ENCODE results near the gene NHEJ1. TPM values are rescaled to one million over a fixed set of nuclear protein-coding genes. Genes with fewer than 3 reads are reported as not detected.

Gene NHEJ1
- total RNA-seq, 4 donors from 2014 or later, result 13.2 to 20.9 (median 18.4) TPM

GRCh38 chr2:219126555-219126954 lies 34.1 kb downstream of the NHEJ1 start:
- 41 to 60% methylated on average over 3 of the region's 3 CpGs for WGBS, 2 donors
- no peak overlapping the region for H3K4me3 ChIP-seq (ENCODE audit: low read depth, poor library complexity, severe bottlenecking)
- no peak for DNase-seq (ENCODE audit: low spot score in 2 of 2)
- intact Hi-C loops (cut with DNase I; ENCODE audit: low total_unique reads), result no loop called here
- TF ChIP-seq POLR2A (IDR thresholded peaks at IDR 0.05), result no peak
- TF ChIP-seq CTCF (IDR thresholded peaks at IDR 0.05), result no peak

GRCh38 chr2:219125886-219126270 lies 34.7 kb downstream of the NHEJ1 start:
- intact Hi-C loops (cut with DNase I; ENCODE audit: low total_unique reads), result no loop called here
- no peak overlapping the region for H3K4me3 ChIP-seq (ENCODE audit: low read depth, poor library complexity, severe bottlenecking)
- TF ChIP-seq POLR2A (IDR thresholded peaks at IDR 0.05) (no peak), CTCF (IDR thresholded peaks at IDR 0.05) (no peak)
- no peak for DNase-seq (ENCODE audit: low spot score in 2 of 2)
- 84 to 87% methylated on average over 1 of the region's 1 CpG for WGBS, 2 donors

- no peak for TF ChIP-seq POLR2A (IDR thresholded peaks at IDR 0.05)
- no peak for TF ChIP-seq CTCF (IDR thresholded peaks at IDR 0.05)
- 83 to 89% methylated on average over 10 of the region's 10 CpGs for WGBS, 2 donors
- no peak for DNase-seq (ENCODE audit: low spot score in 2 of 2)
- H3K4me3 ChIP-seq (ENCODE audit: low read depth, poor library complexity, severe bottlenecking), result no peak overlapping the region
- intact Hi-C loops (cut with DNase I; ENCODE audit: low total_unique reads), result no loop called here
Measured at GRCh38 chr2:219125225-219125885, 35.3 kb downstream of the NHEJ1 start.

GRCh38 chr2:219124381-219125110 lies 36.1 kb downstream of the NHEJ1 start:
- TF ChIP-seq CTCF (IDR thresholded peaks at IDR 0.05), result no peak
- TF ChIP-seq POLR2A (IDR thresholded peaks at IDR 0.05), result no peak
- no peak overlapping the region for H3K4me3 ChIP-seq (ENCODE audit: low read depth, poor library complexity, severe bottlenecking)
- WGBS, 2 donors, result 78 to 80% methylated on average over 4 of the region's 4 CpGs
- intact Hi-C loops (cut with DNase I; ENCODE audit: low total_unique reads), result no loop called here
- DNase-seq (ENCODE audit: low spot score in 2 of 2), result no peak

GRCh38 chr2:219123356-219124135 lies 37.1 kb downstream of the NHEJ1 start:
- 86% methylated on average over 8 of the region's 8 CpGs for WGBS, 2 donors
- no peak for DNase-seq (ENCODE audit: low spot score in 2 of 2)
- intact Hi-C loops (cut with DNase I; ENCODE audit: low total_unique reads), result no loop called here
- TF ChIP-seq POLR2A (IDR thresholded peaks at IDR 0.05), result no peak
- TF ChIP-seq CTCF (IDR thresholded peaks at IDR 0.05), result no peak
- no peak overlapping the region for H3K4me3 ChIP-seq (ENCODE audit: low read depth, poor library complexity, severe bottlenecking)
